K562 (cell line): Measurements from ENCODE around the gene TBC1D25. TPM values are rescaled to one million over a fixed set of nuclear protein-coding genes. Genes with fewer than 3 reads are reported as not detected.

Experiments used
- ARID1B ChIP-seq: fragments of 450-650 bp; IDR thresholded peaks from 2 replicates; pipeline ENCODE4 v1.6.1; 2016; ENCODE audit warnings: antibody characterized with exemption, mild to moderate bottlenecking, inconsistent platforms
- BCL6 ChIP-seq: fragments of 250-450 bp; sonication (Bioruptor Pico); IDR thresholded peaks from 2 replicates; pipeline ENCODE4 v1.4.0; 2020
- CEBPZ ChIP-seq: fragments of 150-350 bp; IDR thresholded peaks from 2 replicates; pipeline ENCODE4 v1.6.1; 2014; ENCODE audit warnings: low read depth, mild to moderate bottlenecking, low read length, borderline replicate concordance
- CREB5 ChIP-seq: fragments of 250-450 bp; sonication (Bioruptor Pico); IDR thresholded peaks from 2 replicates; pipeline ENCODE4 v1.5.0; 2020; ENCODE audit warnings: mild to moderate bottlenecking
- EZH2 ChIP-seq: IDR thresholded peaks from 2 replicates; pipeline ENCODE4 v1.6.1; 2012; ENCODE audit warnings: low read depth, mild to moderate bottlenecking, inconsistent platforms, low read length, borderline replicate concordance
- HOXB6 ChIP-seq: fragments of 250-450 bp; sonication (Bioruptor Pico); IDR thresholded peaks from 2 replicates; pipeline ENCODE4 v1.5.1; 2022; ENCODE audit warnings: mild to moderate bottlenecking, borderline replicate concordance
- MAX ChIP-seq: sonication (generic); formaldehyde crosslinking; IDR thresholded peaks from 2 replicates; pipeline ENCODE4 v1.9.0; 2022; ENCODE audit warnings: mild to moderate bottlenecking, missing genetic modification reagents
- PHF21A ChIP-seq: fragments of 450-650 bp; IDR thresholded peaks from 2 replicates; pipeline ENCODE4 v1.6.1; 2017; ENCODE audit warnings: low read depth, borderline replicate concordance
- PTTG1 ChIP-seq: fragments of 450-650 bp; IDR thresholded peaks from 2 replicates; pipeline ENCODE4 v1.6.1; 2016; ENCODE audit warnings: low read depth, mild to moderate bottlenecking, missing genetic modification characterization, missing compliant biosample characterization
- PURB ChIP-seq: sonication (generic); formaldehyde crosslinking; IDR thresholded peaks from 2 replicates; pipeline ENCODE4 v1.9.0; 2021; ENCODE audit warnings: low read depth, mild to moderate bottlenecking, missing genetic modification reagents
- SMAD1 ChIP-seq: fragments of 150-350 bp; IDR thresholded peaks from 2 replicates; pipeline ENCODE4 v1.6.1; 2014; ENCODE audit warnings: low read length, low read depth; ENCODE audit not compliant: partially characterized antibody
- SMAD2 ChIP-seq: fragments of 150-350 bp; IDR thresholded peaks from 2 replicates; pipeline ENCODE4 v1.6.1; 2014; ENCODE audit warnings: low read depth, mild to moderate bottlenecking, low read length
- SNIP1 ChIP-seq: fragments of 450-650 bp; IDR thresholded peaks from 2 replicates; pipeline ENCODE4 v1.7.1; 2017; ENCODE audit warnings: low read depth, mild to moderate bottlenecking
- TRIM28 ChIP-seq: fragments of 450-650 bp; IDR thresholded peaks from 2 replicates; pipeline ENCODE4 v1.6.1; 2017
- VEZF1 ChIP-seq: fragments of 200-800 bp; sonication (Bioruptor generic); IDR thresholded peaks from 2 replicates; pipeline ENCODE4 v1.6.1; 2017; ENCODE audit warnings: missing genetic modification characterization, missing compliant biosample characterization
- ZNF174 ChIP-seq: fragments of 250-450 bp; sonication (Bioruptor Pico); IDR thresholded peaks from 2 replicates; pipeline ENCODE4 v1.4.0; 2020; ENCODE audit warnings: mild to moderate bottlenecking
- ZNF518B ChIP-seq: fragments of 250-450 bp; sonication (Bioruptor Pico); IDR thresholded peaks from 2 replicates; pipeline ENCODE4 v1.5.0; 2021; ENCODE audit warnings: mild to moderate bottlenecking, moderate library complexity
- polyA plus RNA-seq, 8 experiments: library from polyadenylated mRNA; depleted of rRNA in 4 of 8; stranded (reverse) in 5 of 8; unstranded in 3 of 8; fragments of >200 nt; fragmentation: Nextera tagmentation in 2 of 8; fragmentation: Illumina TruSeq in 1 of 8; extraction: Ambion mirVana in 2 of 8; extraction: Trizol in 1 of 8; gene quantifications; 2 replicates each; pipeline versions ENCODE4 v1.2.1 to v1.2.3, GENCODE V29; 2011 to 2014; ENCODE audit warnings: inconsistent platforms in 1 of 8, missing spikeins in 1 of 8
- total RNA-seq, 7 experiments: library from RNA; depleted of rRNA in 6 of 7; stranded (reverse); fragments of >200 nt in 6 of 7; fragmentation: Illumina TruSeq in 2 of 7; extraction: Trizol in 2 of 7; gene quantifications; 2 replicates each; pipeline versions ENCODE4 v1.2.1 to v1.2.3, GENCODE V29; 2011 to 2021; ENCODE audit warnings: low replicate concordance in 1 of 7

The TBC1D25 gene
- total and polyA plus RNA-seq, 9 of the 15 experiments (the other 6 are each of a cell fraction or from before 2014, with no cell fraction given), result 0.62 to 10.6 (median 3.9) TPM

- TF ChIP-seq CEBPZ (no peak), PURB (CRISPR knock-in tag) (no peak), PHF21A (no peak), ZNF518B (no peak), PTTG1 (tag) (no peak), SMAD2 (no peak), MAX (CRISPR knock-in tag) (peak; percentile 98), SMAD1 (peak; percentile 88), ZNF174 (CRISPR knock-in tag) (no peak), EZH2 (no peak), VEZF1 (CRISPR knock-in tag) (peak; percentile 85), HOXB6 (CRISPR knock-in tag) (no peak), TRIM28 (no peak; the same call in 1 of the 2 replicates), CREB5 (CRISPR knock-in tag) (no peak), ARID1B (no peak), SNIP1 (no peak), BCL6 (CRISPR knock-in tag) (no peak)
These were observed 35.1 kb downstream of the TBC1D25 start, which contains the start of gene RBM3 (continued) for GRCh38 chrX:48574270-48575266.
